Activated CD4-positive, alpha-beta T cell treated with anti-CD3 and anti-CD28 coated beads for 36 hours (primary cell): ENCODE results near the gene DNAJC3. TPM values are rescaled to one million over a fixed set of nuclear protein-coding genes. Genes with fewer than 3 reads are reported as not detected.
"Not testable (repeated sequence)": the region's sequence is repeated elsewhere in the genome, so short reads cannot be mapped to it uniquely, and the experiment has no call there.

Source experiments
- ATAC-seq: fragments of 200-7000 bp; cut with Tn5 transposase; one replicate; pipeline ENCODE4 v1.10.0; 2021; ENCODE audit warnings: mild to moderate bottlenecking, moderate library complexity
- CTCF ChIA-PET: fragments of 350-600 bp; sonication (Branson Sonifier 250); formaldehyde crosslinking; loops from one replicate; lab custom pipeline; 2021; ENCODE audit warnings: antibody characterized with exemption; lab: Charles Lee
- POLR2A ChIA-PET: fragments of 350-600 bp; sonication (Branson Sonifier 250); formaldehyde crosslinking; loops from one replicate; lab custom pipeline; 2021; ENCODE audit warnings: antibody characterized with exemption, inconsistent platforms; lab: Charles Lee
- DNase-seq: peaks from one replicate; pipeline ENCODE4 v3.0.0-alpha.2; 2020
- H3K27ac Mint-ChIP-seq: one replicate; pipeline ENCODE4 v1.8.0; 2021; ENCODE audit warnings: mixed read lengths
- H3K27me3 Mint-ChIP-seq: one replicate; pipeline ENCODE4 v1.8.0; 2021; ENCODE audit warnings: mixed read lengths
- H3K36me3 Mint-ChIP-seq: one replicate; pipeline ENCODE4 v1.8.0; 2021; ENCODE audit warnings: low read depth, mixed read lengths
- H3K4me1 Mint-ChIP-seq: one replicate; pipeline ENCODE4 v1.8.0; 2021; ENCODE audit warnings: mixed read lengths
- H3K4me3 Mint-ChIP-seq: one replicate; pipeline ENCODE4 v1.8.0; 2021; ENCODE audit warnings: mild to moderate bottlenecking, moderate library complexity, mixed read lengths
- H3K9me3 Mint-ChIP-seq: one replicate; pipeline ENCODE4 v1.8.0; 2021; ENCODE audit warnings: low read depth, mixed read lengths
- intact Hi-C, 2 experiments: fragments of 100-400 bp; cut with DNase I in 1 of 2; cut with micrococcal nuclease in 1 of 2; formaldehyde crosslinking; loops; one replicate each; pipeline versions ENCODE4 v1.14.2 to v1.15.1; 2022 to 2024; cut with DNase I, micrococcal nuclease
- total RNA-seq, 2 experiments: library from RNA; stranded (reverse); gene quantifications; one replicate each; pipeline ENCODE4 v1.2.3, GENCODE V29; 2021

The DNAJC3 gene
- total RNA-seq, 2 experiments from 2014 or later, result 13.4 to 16.3 TPM

DNA sequence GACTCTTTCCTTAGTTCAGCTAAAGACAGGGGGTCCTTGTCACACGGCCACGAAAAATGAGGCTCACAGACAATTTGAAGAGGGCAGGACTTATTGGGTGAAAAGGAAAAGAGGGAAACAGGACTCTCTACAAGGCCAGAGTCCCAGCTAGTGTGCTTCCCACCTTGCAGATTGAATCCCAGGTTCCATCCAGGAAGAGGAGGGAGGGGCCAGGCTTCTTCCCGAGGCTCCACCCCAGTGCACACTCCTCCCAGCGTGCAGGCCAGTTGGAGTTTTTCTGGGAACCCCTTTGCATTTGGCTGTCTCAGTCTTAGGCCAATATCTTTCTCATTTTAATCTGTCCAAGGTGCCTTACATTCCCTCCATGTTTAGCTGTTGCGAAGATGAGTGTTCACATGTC lies 106.8 kb downstream of the DNAJC3 start:
- ChIA-PET CTCF (no interaction called here), POLR2A (no interaction called here)
- peaks cover 51% of the 10 kb centered on the region for H3K36me3 Mint-ChIP-seq
- H3K4me3 Mint-ChIP-seq, result no peak overlapping the region
- H3K27me3 Mint-ChIP-seq, result no peaks in the 10 kb centered on the region
- intact Hi-C loops, result no loop called here
- H3K27ac Mint-ChIP-seq, result no peak overlapping the region
- ATAC-seq (no peak), DNase-seq (no peak)
- H3K4me1 Mint-ChIP-seq, result no peaks in the 10 kb centered on the region
- peaks cover 6% of the 10 kb centered on the region for H3K9me3 Mint-ChIP-seq

DNA sequence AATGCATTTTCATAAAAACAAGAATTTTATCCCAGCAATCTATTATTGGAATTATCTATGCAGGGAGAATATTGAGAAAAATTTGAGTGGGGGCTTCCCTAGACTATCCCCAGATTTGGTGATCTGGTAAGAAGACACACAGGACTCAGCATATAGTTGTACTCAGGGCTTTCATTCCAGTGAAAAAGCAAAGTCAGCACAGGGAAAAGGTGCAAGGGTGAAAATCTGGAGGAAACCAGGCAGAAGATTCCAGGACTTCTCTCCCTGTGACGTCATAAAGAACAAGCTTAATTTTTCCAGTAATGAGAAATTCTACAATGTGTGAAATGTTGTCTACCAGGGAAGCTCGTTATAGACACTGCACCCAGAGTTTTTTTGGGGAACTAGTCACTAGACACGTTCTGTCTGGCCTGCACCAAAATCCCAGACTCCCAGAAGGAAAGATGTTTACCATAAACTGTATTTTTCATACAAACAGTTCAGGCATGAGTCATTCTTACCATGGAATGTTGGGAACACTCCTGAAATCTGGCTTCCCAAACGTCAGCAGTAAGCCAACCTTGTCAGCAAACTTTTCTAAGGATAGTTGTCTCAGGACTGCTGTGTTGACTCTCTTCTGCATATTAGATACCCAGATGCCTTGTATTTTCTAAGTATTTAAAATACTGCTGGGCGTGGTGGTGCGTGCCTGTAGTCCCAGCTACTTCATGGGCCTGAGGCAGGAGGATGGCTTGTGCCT lies 107.4 kb downstream of the DNAJC3 start:
- intact Hi-C loops, result no loop called here
- DNase-seq (no peak), ATAC-seq (no peak)
- Mint-ChIP-seq H3K4me1 (no peaks in the 10 kb centered on the region), H3K4me3 (no peak overlapping the region), H3K36me3 (peaks cover 56% of the 10 kb centered on the region), H3K9me3 (peaks cover 9% of the 10 kb centered on the region), H3K27ac (no peak overlapping the region), H3K27me3 (no peaks in the 10 kb centered on the region)
- ChIA-PET POLR2A (no interaction called here), CTCF (interaction anchor here (0.6 kb wide), 1 partner anchor 816 kb away, joined by 3 read pairs; no protein-coding TSS in a partner anchor)

GRCh38 chr13:95784900-95785290 lies 108.0 kb downstream of the DNAJC3 start:
- Mint-ChIP-seq H3K36me3 (peaks cover 62% of the 10 kb centered on the region), H3K9me3 (peaks cover 9% of the 10 kb centered on the region)
- CTCF ChIA-PET, result interaction anchor here (0.6 kb wide), 1 partner anchor 817 kb away, joined by 3 read pairs; no protein-coding TSS in a partner anchor

GRCh38 chr13:95787356-95788099 lies 110.6 kb downstream of the DNAJC3 start:
- Mint-ChIP-seq H3K4me1 (no peaks in the 10 kb centered on the region), H3K36me3 (peaks cover 70% of the 10 kb centered on the region), H3K27ac (no peak overlapping the region), H3K9me3 (peaks cover 6% of the 10 kb centered on the region), H3K4me3 (no peak overlapping the region), H3K27me3 (no peaks in the 10 kb centered on the region)
- intact Hi-C loops, result no loop called here
- ATAC-seq, result no peak
- ChIA-PET CTCF (no interaction called here), POLR2A (interaction anchor here (0.5 kb wide), 1 partner anchor 534 kb away, joined by 3 read pairs; no protein-coding TSS in a partner anchor)
- DNase-seq, result no peak

More at GRCh38 chr13:95784900-95785290, 108.0 kb downstream of the DNAJC3 start:
- H3K4me3 Mint-ChIP-seq, result no peak overlapping the region
- ATAC-seq (no peak), DNase-seq (no peak)
- no peaks in the 10 kb centered on the region for H3K27me3 Mint-ChIP-seq
- H3K27ac Mint-ChIP-seq, result no peak overlapping the region
- POLR2A ChIA-PET, result no interaction called here
- intact Hi-C loops, result no loop called here
- H3K4me1 Mint-ChIP-seq, result no peaks in the 10 kb centered on the region

GRCh38 chr13:95788100-95788463 lies 111.1 kb downstream of the DNAJC3 start:
- Mint-ChIP-seq H3K4me1 (no peaks in the 10 kb centered on the region), H3K36me3 (peaks cover 69% of the 10 kb centered on the region), H3K9me3 (peaks cover 6% of the 10 kb centered on the region), H3K27me3 (no peaks in the 10 kb centered on the region), H3K27ac (no peak overlapping the region), H3K4me3 (no peak overlapping the region)
- ChIA-PET CTCF (no interaction called here), POLR2A (interaction anchor here (0.5 kb wide), 1 partner anchor 534 kb away, joined by 3 read pairs; no protein-coding TSS in a partner anchor)
- intact Hi-C loops, result no loop called here
- DNase-seq (no peak), ATAC-seq (no peak)

- intact Hi-C loops, result not testable (repeated sequence)
- CTCF ChIA-PET, result interaction anchor here (0.6 kb wide), 1 partner anchor 1013 kb away, joined by 5 read pairs; no protein-coding TSS in a partner anchor
Measured at GRCh38 chr13:95789315-95789714, 112.4 kb downstream of the DNAJC3 start.

GRCh38 chr13:95791084-95791722 lies 114.3 kb downstream of the DNAJC3 start:
- ChIA-PET POLR2A (no interaction called here), CTCF (interaction anchor here (1.4 kb wide), 1 partner anchor 43 kb away, joined by 3 read pairs; no protein-coding TSS in a partner anchor)
- Mint-ChIP-seq H3K27me3 (no peaks in the 10 kb centered on the region), H3K4me3 (no peak overlapping the region), H3K27ac (no peak overlapping the region), H3K9me3 (peaks cover 6% of the 10 kb centered on the region), H3K4me1 (no peaks in the 10 kb centered on the region), H3K36me3 (peaks cover 65% of the 10 kb centered on the region)
- no peak for DNase-seq
- intact Hi-C loops, result no loop called here
- ATAC-seq, result no peak

More at GRCh38 chr13:95789315-95789714, 112.4 kb downstream of the DNAJC3 start:
- H3K27ac Mint-ChIP-seq, H3K4me3 Mint-ChIP-seq, H3K4me1 Mint-ChIP-seq, DNase-seq, POLR2A ChIA-PET, H3K9me3 Mint-ChIP-seq, H3K27me3 Mint-ChIP-seq, ATAC-seq: not testable (repeated sequence)
- peaks cover 72% of the 10 kb centered on the region for H3K36me3 Mint-ChIP-seq

GRCh38 chr13:95793018-95793555 lies 116.1 kb downstream of the DNAJC3 start:
- Mint-ChIP-seq H3K27me3 (no peaks in the 10 kb centered on the region), H3K36me3 (peaks cover 47% of the 10 kb centered on the region), H3K27ac (no peak overlapping the region), H3K9me3 (peaks cover 6% of the 10 kb centered on the region), H3K4me1 (no peaks in the 10 kb centered on the region), H3K4me3 (no peak overlapping the region)
- POLR2A ChIA-PET, result no interaction called here
- DNase-seq (no peak), ATAC-seq (no peak)
- CTCF ChIA-PET, result no interaction called here
- intact Hi-C loops, result no loop called here

GRCh38 chr13:95793781-95794180 lies 116.8 kb downstream of the DNAJC3 start:
- no peak for ATAC-seq
- CTCF ChIA-PET, result no interaction called here
- no peak overlapping the region for H3K4me3 Mint-ChIP-seq
- POLR2A ChIA-PET, result no interaction called here
- peaks cover 41% of the 10 kb centered on the region for H3K36me3 Mint-ChIP-seq
- intact Hi-C loops, result no loop called here
- H3K9me3 Mint-ChIP-seq, result peaks cover 2% of the 10 kb centered on the region
- H3K27ac Mint-ChIP-seq, result no peak overlapping the region
- H3K4me1 Mint-ChIP-seq, result no peaks in the 10 kb centered on the region
- DNase-seq, result no peak
- no peaks in the 10 kb centered on the region for H3K27me3 Mint-ChIP-seq

DNA sequence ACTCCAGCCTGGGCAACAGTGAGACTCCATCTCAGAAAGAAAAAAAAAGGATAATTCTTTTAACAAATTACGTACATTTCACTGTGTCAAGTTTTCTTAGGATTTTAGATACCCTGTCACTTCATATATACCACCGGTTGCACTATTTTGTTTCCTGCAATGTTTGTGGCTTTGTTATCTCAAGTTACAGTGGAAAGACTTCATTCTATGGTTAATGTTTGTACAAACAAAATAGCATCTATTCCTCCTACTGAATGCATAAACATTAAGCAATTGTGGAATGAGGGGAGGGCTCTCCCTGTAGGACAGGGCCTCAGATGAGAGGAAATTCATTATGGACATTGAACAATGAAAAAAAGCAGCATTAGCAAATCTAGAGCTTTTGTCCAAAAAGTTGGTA lies 120.1 kb downstream of the DNAJC3 start:
- intact Hi-C loops, result no loop called here
- ChIA-PET CTCF (interaction anchor here (0.6 kb wide), 1 partner anchor 260 kb away, joined by 3 read pairs; no protein-coding TSS in a partner anchor), POLR2A (no interaction called here)
- no peak overlapping the region for H3K4me3 Mint-ChIP-seq
- ATAC-seq (no peak), DNase-seq (no peak)
- no peaks in the 10 kb centered on the region for H3K9me3 Mint-ChIP-seq
- H3K27me3 Mint-ChIP-seq, result no peaks in the 10 kb centered on the region
- H3K4me1 Mint-ChIP-seq, result no peaks in the 10 kb centered on the region
- peaks cover 16% of the 10 kb centered on the region for H3K36me3 Mint-ChIP-seq
- H3K27ac Mint-ChIP-seq, result no peak overlapping the region

- Mint-ChIP-seq H3K4me3 (no peak overlapping the region), H3K9me3 (no peaks in the 10 kb centered on the region), H3K27me3 (peaks cover 6% of the 10 kb centered on the region), H3K36me3 (no peaks in the 10 kb centered on the region), H3K4me1 (no peaks in the 10 kb centered on the region), H3K27ac (no peak overlapping the region)
- ChIA-PET POLR2A (no interaction called here), CTCF (no interaction called here)
- DNase-seq (no peak), ATAC-seq (no peak)
- intact Hi-C loops, result no loop called here
Measured at GRCh38 chr13:95800436-95800835, 123.5 kb downstream of the DNAJC3 start.
